WTC11 (cell line): ENCODE data around the gene OPRL1. TPM values are rescaled to one million over a fixed set of nuclear protein-coding genes. Genes with fewer than 3 reads are reported as not detected.

Source experiments
- ATAC-seq: fragments of 200-7000 bp; cut with Tn5 transposase; 2 replicates; pipeline ENCODE4 v1.10.0; 2021; ENCODE audit warnings: mild to moderate bottlenecking, moderate library complexity
- CTCF ChIA-PET: fragments of 300-600 bp; sonication (Branson Sonifier 250); formaldehyde crosslinking; loops from one replicate; lab custom pipeline; 2021; ENCODE audit warnings: antibody characterized with exemption; lab: Charles Lee
- POLR2A ChIA-PET: fragments of 350-600 bp; sonication (Branson Sonifier 250); formaldehyde crosslinking; loops from one replicate; lab custom pipeline; 2021; ENCODE audit warnings: antibody characterized with exemption; lab: Charles Lee
- DNase-seq: peaks from one replicate; pipeline ENCODE4 v3.0.0; 2021; ENCODE audit warnings: low spot score
- H3K27ac Mint-ChIP-seq: 2 replicates; pipeline ENCODE4 v1.8.0; 2021; ENCODE audit warnings: mixed read lengths
- H3K27me3 Mint-ChIP-seq: 2 replicates; pipeline ENCODE4 v1.8.0; 2021; ENCODE audit warnings: low read depth, mild to moderate bottlenecking, moderate library complexity, mixed read lengths
- H3K36me3 Mint-ChIP-seq: 2 replicates; pipeline ENCODE4 v1.8.0; 2021; ENCODE audit warnings: mixed read lengths
- H3K4me1 Mint-ChIP-seq: 2 replicates; pipeline ENCODE4 v1.8.0; 2022; ENCODE audit warnings: mixed read lengths
- H3K4me3 Mint-ChIP-seq: 2 replicates; pipeline ENCODE4 v1.8.0; 2021; ENCODE audit warnings: mild to moderate bottlenecking, moderate library complexity, mixed read lengths
- H3K9me3 Mint-ChIP-seq: 2 replicates; pipeline ENCODE4 v1.8.0; 2021; ENCODE audit warnings: mixed read lengths
- CREB1 ChIP-seq: sonication (generic); formaldehyde crosslinking; IDR thresholded peaks from 2 replicates; pipeline ENCODE4 v1.8.0; 2023; ENCODE audit warnings: mild to moderate bottlenecking, missing genetic modification reagents
- CREM ChIP-seq: sonication (generic); formaldehyde crosslinking; IDR thresholded peaks from 2 replicates; pipeline ENCODE4 v1.8.1; 2022; ENCODE audit warnings: mild to moderate bottlenecking, missing genetic modification reagents, moderate library complexity
- ESRRA ChIP-seq: sonication (generic); formaldehyde crosslinking; IDR thresholded peaks from 2 replicates; pipeline ENCODE4 v1.8.1; 2022; ENCODE audit warnings: mild to moderate bottlenecking, missing genetic modification reagents, borderline replicate concordance
- GABPB1 ChIP-seq: sonication (generic); formaldehyde crosslinking; IDR thresholded peaks from 2 replicates; pipeline ENCODE4 v1.8.1; 2023; ENCODE audit warnings: mild to moderate bottlenecking, missing genetic modification reagents
- GRHL2 ChIP-seq: fragments of 250-450 bp; sonication (Bioruptor Pico); IDR thresholded peaks from 2 replicates; pipeline ENCODE4 v1.8.0; 2022; ENCODE audit warnings: mild to moderate bottlenecking, moderate library complexity; ENCODE audit not compliant: insufficient replicate concordance, severe bottlenecking
- GTF2I ChIP-seq: fragments of 250-450 bp; sonication (Bioruptor Pico); conservative IDR thresholded peaks from 2 replicates; pipeline ENCODE4 v1.4.0; 2021; ENCODE audit warnings: mild to moderate bottlenecking
- IRF2 ChIP-seq: sonication (generic); formaldehyde crosslinking; IDR thresholded peaks from 2 replicates; pipeline ENCODE4 v1.8.0; 2022; ENCODE audit warnings: low read depth, missing genetic modification reagents, borderline replicate concordance
- JAZF1 ChIP-seq: fragments of 250-450 bp; sonication (Bioruptor Pico); IDR thresholded peaks from 2 replicates; pipeline ENCODE4 v1.9.0; 2021; ENCODE audit warnings: moderate library complexity, mild to moderate bottlenecking, inconsistent platforms
- KAT7 ChIP-seq: sonication (generic); formaldehyde crosslinking; IDR thresholded peaks from 2 replicates; pipeline ENCODE4 v1.8.1; 2023; ENCODE audit warnings: missing genetic modification reagents, mild to moderate bottlenecking, borderline replicate concordance
- MAX ChIP-seq: sonication (generic); formaldehyde crosslinking; IDR thresholded peaks from 2 replicates; pipeline ENCODE4 v1.8.0; 2022; ENCODE audit warnings: mild to moderate bottlenecking, missing genetic modification reagents
- MYBL2 ChIP-seq: sonication (generic); formaldehyde crosslinking; IDR thresholded peaks from 2 replicates; pipeline ENCODE4 v1.8.1; 2023; ENCODE audit warnings: mild to moderate bottlenecking, moderate library complexity, missing genetic modification reagents
- NFYB ChIP-seq: sonication (generic); formaldehyde crosslinking; conservative IDR thresholded peaks from 2 replicates; pipeline ENCODE4 v1.8.0; 2022; ENCODE audit warnings: low read depth, missing genetic modification reagents
- RELA ChIP-seq: sonication (generic); formaldehyde crosslinking; IDR thresholded peaks from 2 replicates; pipeline ENCODE4 v1.8.1; 2022; ENCODE audit warnings: missing genetic modification reagents, mild to moderate bottlenecking, borderline replicate concordance
- SMAD3 ChIP-seq: sonication (generic); formaldehyde crosslinking; IDR thresholded peaks from 2 replicates; pipeline ENCODE4 v1.8.0; 2022; ENCODE audit warnings: missing genetic modification reagents, mild to moderate bottlenecking, borderline replicate concordance
- TEAD4 ChIP-seq: sonication (generic); formaldehyde crosslinking; IDR thresholded peaks from 2 replicates; pipeline ENCODE4 v1.8.0; 2022; ENCODE audit warnings: mild to moderate bottlenecking, missing genetic modification reagents
- ZBTB21 ChIP-seq: sonication (generic); formaldehyde crosslinking; IDR thresholded peaks from 2 replicates; pipeline ENCODE4 v1.8.1; 2023; ENCODE audit warnings: mild to moderate bottlenecking, missing genetic modification reagents, borderline replicate concordance
- ZNF138 ChIP-seq: sonication (generic); formaldehyde crosslinking; conservative IDR thresholded peaks from 2 replicates; pipeline ENCODE4 v1.8.1; 2022; ENCODE audit warnings: mild to moderate bottlenecking, moderate library complexity, missing genetic modification reagents
- total RNA-seq: library from RNA; stranded (reverse); gene quantifications from 3 replicates; pipeline ENCODE4 v1.2.3, GENCODE V29; 2021
- TF ChIP-seq, protein P1 (sequence below): sonication (generic); formaldehyde crosslinking; IDR thresholded peaks from 2 replicates; pipeline ENCODE4 v1.8.0; 2022; ENCODE audit warnings: mild to moderate bottlenecking, missing genetic modification reagents
- TF ChIP-seq, protein P2 (sequence below): sonication (generic); formaldehyde crosslinking; IDR thresholded peaks from 2 replicates; pipeline ENCODE4 v1.8.0; 2022; ENCODE audit warnings: mild to moderate bottlenecking, missing genetic modification reagents

The OPRL1 gene
- total RNA-seq, 1 experiment from 2014 or later: 2.0 TPM

DNA sequence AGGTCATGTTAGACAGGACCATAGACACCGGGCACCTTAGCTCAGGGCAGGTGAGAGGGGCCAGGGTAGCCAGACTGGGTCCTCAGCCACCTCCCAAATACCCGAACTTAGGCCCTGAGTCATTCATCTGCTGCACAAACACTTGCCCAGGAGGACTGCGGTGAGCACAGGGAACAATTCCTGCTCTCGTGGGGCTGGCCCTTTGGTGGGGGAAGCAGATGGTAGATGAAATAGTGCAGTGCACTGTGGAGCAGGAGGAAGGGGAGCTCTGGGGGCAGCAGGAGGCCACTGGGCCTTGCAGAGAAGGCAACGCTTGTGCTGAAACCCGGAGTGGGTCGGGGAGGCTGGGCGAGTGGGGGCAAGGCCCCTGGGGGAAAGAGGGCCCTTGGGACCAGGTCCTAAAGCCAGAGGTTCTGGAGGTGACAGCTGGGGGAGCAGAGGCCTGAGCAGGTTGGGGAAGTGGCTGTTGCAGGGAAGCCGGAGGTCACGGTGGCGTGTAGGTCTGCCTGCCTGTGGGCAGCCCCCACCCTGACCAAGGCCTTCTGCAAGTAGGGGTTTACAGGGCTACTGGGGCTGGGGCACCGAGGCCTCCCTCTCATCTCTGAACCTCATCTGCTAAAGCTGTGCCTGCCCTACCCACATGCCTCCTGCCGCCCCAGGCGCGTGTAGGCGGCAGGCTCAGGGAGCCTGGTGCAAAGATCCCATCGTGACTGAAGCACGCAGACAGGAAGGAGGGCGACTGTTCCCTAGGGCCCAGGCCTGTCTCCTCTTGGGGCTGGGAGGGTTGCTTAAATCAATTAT, 32.2 kb downstream of the OPRL1 start:
- ChIA-PET POLR2A (no interaction called here), CTCF (interaction anchor here (0.8 to 2.4 kb wide), 4 partner anchors 8 to 74 kb away, joined by 3 to 10 read pairs (median 6); partner anchors contain the start of gene LKAAEAR1)
- Mint-ChIP-seq H3K27ac (0 out of 2 replicates have a peak overlapping the region, but pooled peaks have one; percentile 57), H3K4me1 (no peaks in the 10 kb centered on the region), H3K9me3 (no peaks in the 10 kb centered on the region), H3K4me3 (no peak overlapping the region), H3K27me3 (no peaks in the 10 kb centered on the region), H3K36me3 (no peaks in the 10 kb centered on the region)
- no peak for ATAC-seq
- TF ChIP-seq, protein P1, sequence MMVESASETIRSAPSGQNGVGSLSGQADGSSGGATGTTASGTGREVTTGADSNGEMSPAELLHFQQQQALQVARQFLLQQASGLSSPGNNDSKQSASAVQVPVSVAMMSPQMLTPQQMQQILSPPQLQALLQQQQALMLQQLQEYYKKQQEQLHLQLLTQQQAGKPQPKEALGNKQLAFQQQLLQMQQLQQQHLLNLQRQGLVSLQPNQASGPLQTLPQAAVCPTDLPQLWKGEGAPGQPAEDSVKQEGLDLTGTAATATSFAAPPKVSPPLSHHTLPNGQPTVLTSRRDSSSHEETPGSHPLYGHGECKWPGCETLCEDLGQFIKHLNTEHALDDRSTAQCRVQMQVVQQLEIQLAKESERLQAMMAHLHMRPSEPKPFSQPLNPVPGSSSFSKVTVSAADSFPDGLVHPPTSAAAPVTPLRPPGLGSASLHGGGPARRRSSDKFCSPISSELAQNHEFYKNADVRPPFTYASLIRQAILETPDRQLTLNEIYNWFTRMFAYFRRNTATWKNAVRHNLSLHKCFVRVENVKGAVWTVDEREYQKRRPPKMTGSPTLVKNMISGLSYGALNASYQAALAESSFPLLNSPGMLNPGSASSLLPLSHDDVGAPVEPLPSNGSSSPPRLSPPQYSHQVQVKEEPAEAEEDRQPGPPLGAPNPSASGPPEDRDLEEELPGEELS (CRISPR knock-in tag): no peak
- no peak for DNase-seq

GRCh38 chr20:64112691-64113443, 33.0 kb downstream of the OPRL1 start:
- Mint-ChIP-seq H3K27me3 (no peaks in the 10 kb centered on the region), H3K9me3 (no peaks in the 10 kb centered on the region), H3K27ac (no peak overlapping the region; the same call in 1 of the 2 replicates), H3K4me3 (no peak overlapping the region), H3K4me1 (no peaks in the 10 kb centered on the region), H3K36me3 (no peaks in the 10 kb centered on the region)
- ChIA-PET CTCF (interaction anchor here (2.1 to 5.9 kb wide), 2 partner anchors 11 to 29 kb away, joined by 7 to 30 read pairs; partner anchors contain the start of gene LKAAEAR1), POLR2A (interaction anchor here (0.5 kb wide), 1 partner anchor 466 kb away, joined by 3 read pairs; no protein-coding TSS in a partner anchor)
- ATAC-seq: no peak
- TF ChIP-seq SMAD3 (CRISPR knock-in tag) (no peak), GABPB1 (CRISPR knock-in tag) (no peak), MYBL2 (CRISPR knock-in tag) (no peak), ESRRA (CRISPR knock-in tag) (no peak), ZNF138 (no peak), GRHL2 (CRISPR knock-in tag) (no peak), KAT7 (CRISPR knock-in tag) (no peak), CREM (CRISPR knock-in tag) (no peak)
- peak; percentile 10 for DNase-seq

DNA sequence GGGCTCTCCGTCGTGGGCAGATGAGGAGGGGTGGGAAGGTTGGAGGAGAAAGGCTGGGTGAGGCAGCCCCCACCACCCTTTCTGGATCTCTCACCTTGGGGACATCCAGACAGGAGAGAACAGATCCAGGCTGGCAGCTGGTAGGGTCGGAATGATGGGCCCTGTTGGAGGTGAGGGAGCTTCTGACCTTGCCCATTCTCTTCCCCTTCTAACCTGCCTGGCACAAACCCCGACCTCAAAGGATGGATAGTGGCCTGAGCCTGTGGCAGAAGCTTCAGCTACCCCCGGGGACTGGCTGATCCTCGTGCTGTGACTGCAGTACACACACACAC, 33.5 kb downstream of the OPRL1 start:
- Mint-ChIP-seq H3K27me3 (no peaks in the 10 kb centered on the region), H3K27ac (no peak overlapping the region; the same call in none of the 2 replicates), H3K36me3 (no peaks in the 10 kb centered on the region), H3K4me1 (no peaks in the 10 kb centered on the region), H3K9me3 (no peaks in the 10 kb centered on the region), H3K4me3 (no peak overlapping the region)
- CTCF ChIA-PET: interaction anchor here (0.6 to 5.9 kb wide), 3 partner anchors 11 to 49 kb away, joined by 4 to 30 read pairs (median 4); no protein-coding TSS in a partner anchor
- no peak for ATAC-seq
- POLR2A ChIA-PET: no interaction called here
- TF ChIP-seq GTF2I (CRISPR knock-in tag) (no peak), IRF2 (CRISPR knock-in tag) (no peak), RELA (CRISPR knock-in tag) (no peak), ZBTB21 (CRISPR knock-in tag) (no peak), CREB1 (CRISPR knock-in tag) (no peak), MAX (CRISPR knock-in tag) (no peak), NFYB (CRISPR knock-in tag) (no peak), TEAD4 (CRISPR knock-in tag) (no peak), ZNF138 (no peak), JAZF1 (no peak)
- TF ChIP-seq, protein P2, sequence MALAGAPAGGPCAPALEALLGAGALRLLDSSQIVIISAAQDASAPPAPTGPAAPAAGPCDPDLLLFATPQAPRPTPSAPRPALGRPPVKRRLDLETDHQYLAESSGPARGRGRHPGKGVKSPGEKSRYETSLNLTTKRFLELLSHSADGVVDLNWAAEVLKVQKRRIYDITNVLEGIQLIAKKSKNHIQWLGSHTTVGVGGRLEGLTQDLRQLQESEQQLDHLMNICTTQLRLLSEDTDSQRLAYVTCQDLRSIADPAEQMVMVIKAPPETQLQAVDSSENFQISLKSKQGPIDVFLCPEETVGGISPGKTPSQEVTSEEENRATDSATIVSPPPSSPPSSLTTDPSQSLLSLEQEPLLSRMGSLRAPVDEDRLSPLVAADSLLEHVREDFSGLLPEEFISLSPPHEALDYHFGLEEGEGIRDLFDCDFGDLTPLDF: no peak
- DNase-seq: no peak
